PFSK-1 (cell line): ENCODE data around the gene SLC22A8.

Source experiments
- FOXP2 ChIP-seq: optimal IDR thresholded peaks from 2 replicates; pipeline ENCODE3; 2011; ENCODE audit warnings: borderline replicate concordance, control low read depth, inconsistent platforms; ENCODE audit not compliant: insufficient read depth; ENCODE audit errors: extremely low read length, extremely low read depth
- POLR2AphosphoS5 ChIP-seq: IDR thresholded peaks from 2 replicates; pipeline ENCODE4 v1.6.1; 2012; ENCODE audit warnings: low read depth, mild to moderate bottlenecking, control low read depth, low read length, moderate library complexity
- REST ChIP-seq, 2 experiments: IDR thresholded peaks; 2 replicates each; pipeline versions ENCODE4 v1.6.1 to v1.8.0; 2011 to 2012; ENCODE audit warnings: low read depth in 2 of 2, low read length in 2 of 2, control low read depth in 1 of 2, inconsistent platforms in 1 of 2, mild to moderate bottlenecking in 1 of 2, moderate library complexity in 1 of 2; ENCODE audit not compliant: insufficient read depth in 1 of 2
- SIN3A ChIP-seq: IDR thresholded peaks from 2 replicates; pipeline ENCODE4 v1.6.1; 2012; ENCODE audit warnings: mild to moderate bottlenecking, low read length, moderate library complexity, borderline replicate concordance; ENCODE audit not compliant: insufficient read depth
- TAF1 ChIP-seq: IDR thresholded peaks from 2 replicates; pipeline ENCODE4 v1.6.1; 2012; ENCODE audit warnings: low read length, control low read depth, borderline replicate concordance; ENCODE audit not compliant: insufficient read depth

Gene SLC22A8

GRCh38 chr11:62961017-62961570 is 54.5 kb downstream of the SLC22A8 start:
- no peak for TF ChIP-seq REST (IDR thresholded peaks at IDR 0.05; ENCODE audit: insufficient read depth in 1 of 2, low read depth in 2 of 2, low read length in 2 of 2)

GRCh38 chr11:62959422-62959980 is 56.1 kb downstream of the SLC22A8 start:
- TF ChIP-seq FOXP2 (no peak), SIN3A (no peak), POLR2AphosphoS5 (no peak), TAF1 (no peak), REST (IDR thresholded peaks at IDR 0.05; ENCODE audit: insufficient read depth in 1 of 2, low read depth in 2 of 2, low read length in 2 of 2) (no peak)

GRCh38 chr11:62958547-62959421 is 56.9 kb downstream of the SLC22A8 start:
- TF ChIP-seq POLR2AphosphoS5 (no peak), FOXP2 (peak; percentile 48), SIN3A (peak; percentile 83; the same call in 1 of the 2 replicates)

GRCh38 chr11:62957147-62957546 is 58.5 kb downstream of the SLC22A8 start:
- TF ChIP-seq SIN3A: no peak
- no peak for TF ChIP-seq FOXP2
- no peak for TF ChIP-seq REST (IDR thresholded peaks at IDR 0.05; ENCODE audit: insufficient read depth in 1 of 2, low read depth in 2 of 2, low read length in 2 of 2)
- TF ChIP-seq TAF1: no peak
- no peak for TF ChIP-seq POLR2AphosphoS5

GRCh38 chr11:62954478-62954877 is 61.2 kb downstream of the SLC22A8 start:
- TF ChIP-seq REST (IDR thresholded peaks at IDR 0.05; ENCODE audit: insufficient read depth in 1 of 2, low read depth in 2 of 2, low read length in 2 of 2) (no peak), POLR2AphosphoS5 (no peak), TAF1 (no peak), FOXP2 (no peak), SIN3A (no peak)
